ENCODE results near the gene PTPRM. TPM values are rescaled to one million over a fixed set of nuclear protein-coding genes. Genes with fewer than 3 reads are reported as not detected.

The PTPRM gene
- total and polyA plus RNA-seq, 12 donors = 31.7 to 116 (median 61.2) TPM

DNA sequence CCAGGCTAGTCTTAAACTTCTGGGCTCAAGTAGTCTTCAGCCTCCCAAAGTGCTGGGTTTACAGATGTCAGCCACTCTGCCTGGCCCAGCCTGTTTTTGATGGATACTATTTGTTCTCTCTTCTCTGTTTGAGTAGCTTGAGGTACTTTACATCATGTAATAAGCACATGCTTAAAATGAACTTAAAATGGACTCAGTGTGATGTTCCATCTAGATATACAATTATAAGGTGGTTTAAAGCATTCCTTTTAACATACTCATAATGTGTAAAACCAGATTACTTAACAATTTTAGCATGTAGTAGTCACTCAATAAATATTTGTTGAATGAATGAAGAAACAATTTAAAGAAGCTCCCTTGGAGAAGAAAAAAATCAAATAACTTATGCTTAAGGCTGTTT lies 9.6 kb downstream of the PTPRM start:
- Histone ChIP-seq H3K9me3 (replicated peaks in 1 of 3) (no peaks in the 10 kb centered on the region), H3K27me3 (no peaks in the 10 kb centered on the region), H3K4me1 (replicated peaks in 1 of 2) (peaks cover 0 to 22% of the 10 kb centered on the region in 2 donors), H3K4me3 (no peak overlapping the region), H3K27ac (no peak overlapping the region), H3K36me3 (replicated peaks in 1 of 2) (no peaks in the 10 kb centered on the region)
- intact Hi-C loops (cut with DNase I) = loop anchor here in 1 of 2 donors (10.0 kb wide), 1 partner anchor 68 kb away; no protein-coding TSS in a partner anchor
- no peak for DNase-seq
- TF ChIP-seq, protein P1, sequence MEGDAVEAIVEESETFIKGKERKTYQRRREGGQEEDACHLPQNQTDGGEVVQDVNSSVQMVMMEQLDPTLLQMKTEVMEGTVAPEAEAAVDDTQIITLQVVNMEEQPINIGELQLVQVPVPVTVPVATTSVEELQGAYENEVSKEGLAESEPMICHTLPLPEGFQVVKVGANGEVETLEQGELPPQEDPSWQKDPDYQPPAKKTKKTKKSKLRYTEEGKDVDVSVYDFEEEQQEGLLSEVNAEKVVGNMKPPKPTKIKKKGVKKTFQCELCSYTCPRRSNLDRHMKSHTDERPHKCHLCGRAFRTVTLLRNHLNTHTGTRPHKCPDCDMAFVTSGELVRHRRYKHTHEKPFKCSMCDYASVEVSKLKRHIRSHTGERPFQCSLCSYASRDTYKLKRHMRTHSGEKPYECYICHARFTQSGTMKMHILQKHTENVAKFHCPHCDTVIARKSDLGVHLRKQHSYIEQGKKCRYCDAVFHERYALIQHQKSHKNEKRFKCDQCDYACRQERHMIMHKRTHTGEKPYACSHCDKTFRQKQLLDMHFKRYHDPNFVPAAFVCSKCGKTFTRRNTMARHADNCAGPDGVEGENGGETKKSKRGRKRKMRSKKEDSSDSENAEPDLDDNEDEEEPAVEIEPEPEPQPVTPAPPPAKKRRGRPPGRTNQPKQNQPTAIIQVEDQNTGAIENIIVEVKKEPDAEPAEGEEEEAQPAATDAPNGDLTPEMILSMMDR (IDR thresholded peaks at IDR 0.05) = no peak
- no peak for TF ChIP-seq POLR2A (IDR thresholded peaks at IDR 0.05)

DNA sequence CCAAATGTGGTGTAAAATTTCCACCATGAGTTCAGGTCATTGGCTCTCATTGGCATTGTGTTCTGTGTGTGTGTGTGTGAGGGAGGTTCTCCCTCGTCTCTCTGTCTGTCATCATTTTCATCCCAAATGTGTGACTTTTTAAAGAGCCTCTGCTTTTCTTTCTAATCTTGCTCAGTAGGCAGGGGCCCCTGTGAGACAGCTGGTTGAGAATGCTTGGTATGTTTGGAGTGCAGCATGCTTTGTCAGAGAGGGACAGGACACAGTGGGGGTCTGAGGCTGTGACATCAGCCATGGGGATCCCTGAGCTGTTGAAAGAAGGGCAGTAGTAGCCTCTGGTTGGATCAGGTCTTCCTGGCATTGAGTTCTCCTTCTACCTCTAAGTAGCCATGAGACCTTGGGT lies 10.6 kb downstream of the PTPRM start:
- intact Hi-C loops (cut with DNase I) = loop anchor here in 1 of 2 donors (10.0 kb wide), 1 partner anchor 67 kb away; no protein-coding TSS in a partner anchor
- WGBS, 4 donors = 58 to 88% (median 78%) methylated on average over 1 of the region's 1 CpG
- Histone ChIP-seq H3K4me3 (no peak overlapping the region), H3K4me1 (replicated peaks in 1 of 2) (peaks cover 0 to 15% of the 10 kb centered on the region in 2 donors), H3K9me3 (replicated peaks in 1 of 3) (no peaks in the 10 kb centered on the region), H3K27ac (no peak overlapping the region), H3K27me3 (no peaks in the 10 kb centered on the region), H3K36me3 (replicated peaks in 1 of 2) (no peaks in the 10 kb centered on the region)
- TF ChIP-seq POLR2A (IDR thresholded peaks at IDR 0.05) = no peak
- TF ChIP-seq, protein P1 (IDR thresholded peaks at IDR 0.05) = no peak
- DNase-seq = no peak

DNA sequence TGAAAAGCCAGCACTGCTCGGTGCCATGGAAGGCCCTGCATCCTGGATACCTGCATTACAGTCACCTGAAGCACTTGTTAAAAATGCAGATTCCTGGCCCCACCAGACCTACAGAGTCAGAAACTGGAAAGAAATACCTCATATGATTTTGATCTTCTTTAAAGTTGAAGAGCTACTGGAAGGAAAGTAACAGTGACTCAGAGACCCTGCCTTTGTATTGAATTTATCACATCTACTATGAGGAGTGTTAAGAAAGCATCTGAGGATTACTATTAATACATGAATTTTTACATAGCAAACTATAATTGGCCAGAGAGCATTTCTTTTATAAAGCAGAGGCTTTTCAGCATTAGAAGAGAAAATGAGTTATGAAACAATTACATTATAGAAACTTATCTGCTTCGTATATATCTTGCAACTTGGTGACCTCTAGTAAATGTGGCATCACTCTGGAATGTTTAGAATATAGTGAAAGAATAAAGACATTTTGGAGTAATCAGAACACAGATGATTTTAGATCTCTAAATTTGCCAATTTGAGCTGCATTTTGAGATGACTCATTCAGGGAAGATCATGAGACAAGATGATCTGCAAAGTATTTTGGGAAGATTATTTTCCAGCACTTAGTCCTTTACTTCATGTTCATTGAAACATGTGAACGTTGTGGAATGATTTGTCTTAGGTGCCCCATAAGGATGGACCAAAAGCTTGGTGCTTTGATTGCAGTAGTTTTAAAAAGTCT lies 12.2 kb downstream of the PTPRM start:
- Histone ChIP-seq H3K9me3 (replicated peaks in 1 of 3) (no peaks in the 10 kb centered on the region), H3K4me1 (replicated peaks in 1 of 2) (peaks cover 0 to 14% of the 10 kb centered on the region in 2 donors), H3K36me3 (replicated peaks in 1 of 2) (no peaks in the 10 kb centered on the region), H3K27ac (no peak overlapping the region), H3K4me3 (no peak overlapping the region), H3K27me3 (no peaks in the 10 kb centered on the region)
- DNase-seq = no peak
- intact Hi-C loops (cut with DNase I) = loop anchor here in 1 of 2 donors (10.0 kb wide), 1 partner anchor 65 kb away; no protein-coding TSS in a partner anchor
- 67 to 89% (median 84%) methylated on average over 3 of the region's 3 CpGs for WGBS, 4 donors
- TF ChIP-seq, protein P1 (IDR thresholded peaks at IDR 0.05) = no peak
- TF ChIP-seq POLR2A (IDR thresholded peaks at IDR 0.05) = no peak

DNA sequence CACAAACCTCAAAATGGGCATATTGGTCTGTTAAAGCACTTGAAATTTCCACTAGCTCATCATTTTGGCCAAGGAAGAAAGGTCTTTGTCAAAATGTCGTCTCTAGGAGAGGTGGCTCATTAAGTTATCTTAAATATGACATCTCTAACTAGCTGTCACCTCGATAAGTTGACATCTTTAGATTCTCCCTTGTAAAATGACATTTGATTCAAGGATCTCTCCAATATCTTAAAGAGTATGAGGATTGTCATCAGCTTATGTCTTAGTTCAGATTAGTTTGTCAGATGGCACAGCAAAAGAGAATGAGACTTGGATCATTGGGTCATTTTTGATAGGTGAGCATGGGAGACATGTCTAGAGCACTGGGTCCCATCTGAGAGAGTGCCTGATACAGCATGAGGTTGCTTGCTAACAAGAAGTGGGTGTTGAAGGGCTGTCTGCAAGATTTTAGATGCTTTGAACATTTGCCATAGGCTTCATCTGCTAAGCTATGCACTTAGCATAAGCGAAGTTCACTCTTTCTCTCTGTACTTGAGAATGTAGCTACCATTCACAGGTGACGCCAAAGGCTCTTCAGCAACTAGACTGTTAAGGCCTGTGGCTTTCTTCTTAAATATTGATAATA lies 12.9 kb downstream of the PTPRM start:
- intact Hi-C loops (cut with DNase I) = loop anchor here in 1 of 2 donors (10.0 kb wide), 1 partner anchor 65 kb away; no protein-coding TSS in a partner anchor
- no peak for DNase-seq
- H3K4me3 ChIP-seq = no peak overlapping the region
- no peaks in the 10 kb centered on the region for H3K9me3 ChIP-seq (replicated peaks in 1 of 3)
- WGBS, 4 donors = 87 to 94% (median 92%) methylated on average over 4 of the region's 4 CpGs
- no peaks in the 10 kb centered on the region for H3K27me3 ChIP-seq
- H3K36me3 ChIP-seq (replicated peaks in 1 of 2) = no peaks in the 10 kb centered on the region
- TF ChIP-seq POLR2A (IDR thresholded peaks at IDR 0.05) = no peak
- TF ChIP-seq, protein P1 (IDR thresholded peaks at IDR 0.05) = no peak
- no peak overlapping the region for H3K27ac ChIP-seq
- H3K4me1 ChIP-seq (replicated peaks in 1 of 2) = peaks cover 0 to 15% of the 10 kb centered on the region in 2 donors
